Fibroblast of skin of left biceps (primary cell): ENCODE results near the gene PRM3.
"Not testable (repeated sequence)": the region's sequence is repeated elsewhere in the genome, so short reads cannot be mapped to it uniquely, and the experiment has no call there.

Experiments used
- DNase-seq, 2 experiments: peaks; one replicate each; pipeline ENCODE4 v3.0.0-alpha.2; 2013; ENCODE audit warnings: low read depth in 2 of 2

Gene PRM3

DNA sequence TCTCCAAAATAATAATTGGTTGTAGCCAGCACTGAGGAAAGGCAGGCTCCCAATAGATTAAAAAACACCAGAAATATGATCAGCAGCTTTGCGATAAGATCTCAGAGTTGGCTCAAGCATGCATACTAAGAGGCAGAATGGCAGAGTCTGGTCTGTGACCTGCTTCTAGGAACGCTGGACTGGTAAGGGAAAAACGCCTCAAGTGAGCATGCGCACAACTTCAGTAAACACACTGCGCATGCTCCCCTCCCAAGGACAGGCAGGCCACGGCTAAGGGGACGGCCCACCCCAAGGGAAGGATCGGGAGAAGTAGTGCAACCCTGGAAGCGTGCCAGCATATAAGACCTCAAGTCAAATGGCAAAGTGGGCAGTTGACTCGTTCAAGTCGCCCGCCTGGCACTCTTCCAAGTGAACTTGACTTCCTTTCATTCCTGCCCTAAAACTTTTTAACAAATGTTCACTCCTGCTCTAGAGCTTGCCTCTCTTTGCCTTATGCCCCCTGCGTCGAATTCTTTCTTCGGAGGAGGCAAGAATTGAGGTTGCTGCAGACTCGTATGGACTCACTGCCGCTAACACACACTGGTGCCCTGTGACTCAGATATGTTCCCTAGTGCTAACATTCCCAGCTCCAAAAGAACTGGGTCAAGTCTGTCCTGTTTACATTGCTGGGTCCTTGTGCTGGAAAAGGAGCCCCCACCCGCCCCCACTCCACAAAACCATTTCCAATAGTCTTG is 30.1 kb upstream of the PRM3 start:
- DNase-seq = no peak

DNA sequence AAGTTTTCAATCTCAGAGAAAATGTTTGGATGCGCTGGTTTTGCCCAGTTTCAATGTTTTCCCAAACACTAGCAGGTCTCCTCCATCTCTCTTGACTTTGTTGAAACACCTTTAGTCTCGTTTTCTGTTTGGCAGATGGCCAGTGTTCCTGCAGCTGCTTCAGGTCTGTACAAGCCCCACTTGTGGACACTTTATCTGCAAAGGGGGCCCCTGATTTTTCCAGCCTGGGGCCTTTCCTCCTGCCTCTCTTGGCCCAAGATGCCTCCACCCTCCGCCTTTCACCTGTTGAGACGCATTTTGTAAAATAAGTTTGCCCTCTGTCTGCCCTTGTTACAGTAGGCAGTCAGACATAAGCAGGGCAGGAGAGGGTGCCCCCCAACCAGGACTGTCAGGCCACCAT is 29.5 kb upstream of the PRM3 start:
- DNase-seq = no peak

DNA sequence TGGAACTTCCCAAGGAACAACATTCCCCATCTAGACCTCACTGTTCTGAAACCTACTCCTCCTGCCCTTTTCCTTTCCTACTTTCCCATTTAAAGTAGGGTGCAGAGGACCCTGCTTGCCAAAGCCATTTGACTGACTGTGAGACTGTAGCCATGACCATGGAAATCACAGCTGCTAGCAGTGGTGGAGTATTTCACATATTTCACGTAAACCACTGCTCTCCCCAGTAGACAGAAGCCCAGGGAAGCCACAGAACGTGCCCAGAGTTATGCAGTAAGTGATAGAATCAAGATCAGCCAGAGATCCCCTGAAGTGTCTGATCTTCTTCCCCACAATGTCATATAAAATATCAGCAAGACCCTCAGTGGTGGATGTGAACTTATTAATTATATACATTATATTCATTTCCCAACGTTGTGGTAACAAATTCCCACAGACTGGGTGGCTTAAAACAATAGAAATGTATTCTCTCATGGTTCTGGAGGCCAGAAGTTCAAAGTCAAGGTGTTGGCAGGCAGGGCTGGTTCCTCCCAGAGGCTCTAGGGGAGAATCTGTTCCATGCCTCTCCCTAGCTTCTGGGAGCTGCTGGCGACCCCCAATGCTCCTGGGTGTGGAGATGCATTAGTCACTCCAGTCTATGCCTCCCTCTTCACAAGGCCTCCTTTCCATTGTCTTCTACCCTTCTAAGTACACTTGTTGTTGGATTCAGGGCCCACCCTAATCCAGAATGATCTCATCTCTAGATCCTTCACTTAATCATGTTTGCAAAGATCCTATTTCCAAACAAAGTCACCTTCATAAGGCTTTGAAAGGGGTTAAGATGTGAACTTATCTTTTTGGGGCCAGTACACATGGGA is 28.4 kb upstream of the PRM3 start:
- no peak for DNase-seq

DNA sequence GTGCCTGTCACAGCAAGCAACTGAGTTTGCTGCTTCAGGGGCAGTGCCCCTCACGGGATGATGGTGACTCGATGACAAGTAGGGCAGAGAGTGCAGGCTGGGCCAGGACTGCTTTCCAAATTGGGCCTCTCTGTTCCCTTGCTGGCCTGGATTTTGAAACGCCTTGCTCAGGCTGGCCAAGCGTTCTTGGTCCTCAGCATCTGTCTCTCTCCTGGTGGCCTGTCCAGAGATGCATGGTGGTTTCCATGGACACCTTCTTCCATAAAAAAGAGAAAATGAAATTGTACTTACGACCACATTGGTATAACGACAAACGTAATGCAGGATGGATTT is 27.1 kb upstream of the PRM3 start:
- DNase-seq = no peak

DNA sequence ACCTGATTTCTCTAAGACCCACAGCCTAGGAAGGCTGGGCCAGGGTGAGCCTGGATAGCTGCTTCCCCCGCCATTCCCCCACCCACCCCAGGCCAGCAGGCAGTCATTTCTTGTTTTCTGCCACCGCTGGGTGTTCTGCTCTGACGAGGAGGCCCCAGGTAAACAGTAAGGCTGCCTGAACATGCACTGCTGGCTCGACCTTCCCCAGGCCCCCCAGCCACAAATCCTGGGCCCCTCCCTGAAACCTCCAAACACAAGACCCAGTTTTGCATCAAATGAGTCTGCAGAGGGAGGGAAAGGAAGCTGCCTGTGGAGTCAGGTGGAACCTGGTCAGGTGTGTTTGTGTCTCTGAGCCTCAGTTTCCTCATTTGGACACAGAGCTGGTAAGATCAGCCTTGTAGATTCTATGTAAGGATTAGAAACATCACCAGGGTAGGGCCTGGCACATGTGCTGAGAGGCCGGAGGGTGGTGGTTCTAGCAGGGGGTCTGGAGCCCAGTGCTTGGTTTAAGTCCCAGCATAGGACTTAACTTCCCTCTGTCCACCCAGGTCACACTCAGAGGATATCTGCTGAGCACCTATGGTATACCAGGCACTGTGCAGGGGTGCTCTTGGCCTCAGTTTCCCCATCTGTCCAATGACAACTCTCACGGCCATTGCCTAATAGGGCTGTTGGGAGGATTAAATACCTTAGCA is 26.6 kb upstream of the PRM3 start:
- DNase-seq = no peak

DNA sequence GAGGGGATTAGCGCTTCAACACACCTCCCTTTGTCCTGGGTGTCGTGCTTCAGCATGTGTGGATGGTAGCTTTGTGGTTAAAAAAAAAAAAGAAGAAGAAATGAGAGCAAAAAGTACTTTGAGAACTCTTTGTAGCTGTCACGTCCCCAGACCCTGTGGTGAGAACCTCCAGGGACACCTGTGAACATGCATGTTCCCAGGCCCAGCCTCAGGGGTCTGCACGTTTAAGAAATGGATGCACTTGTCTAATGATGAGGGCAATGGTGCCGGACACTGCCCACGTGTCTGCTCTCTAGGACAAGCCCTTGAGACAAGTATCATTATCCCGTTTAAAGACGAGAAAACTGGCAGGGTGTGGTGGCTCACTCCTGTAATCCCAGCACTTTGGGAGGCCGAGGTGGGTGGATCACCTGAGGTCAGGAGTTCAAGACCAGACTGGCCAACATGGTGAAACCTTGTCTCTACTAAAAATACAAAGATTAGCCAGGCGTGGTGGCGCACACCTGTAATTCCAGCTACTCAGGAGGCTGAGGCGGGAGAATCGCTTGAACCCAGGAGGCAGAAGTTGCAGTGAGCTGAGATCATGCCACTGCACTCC is 25.6 kb upstream of the PRM3 start:
- not testable (repeated sequence) for DNase-seq

DNA sequence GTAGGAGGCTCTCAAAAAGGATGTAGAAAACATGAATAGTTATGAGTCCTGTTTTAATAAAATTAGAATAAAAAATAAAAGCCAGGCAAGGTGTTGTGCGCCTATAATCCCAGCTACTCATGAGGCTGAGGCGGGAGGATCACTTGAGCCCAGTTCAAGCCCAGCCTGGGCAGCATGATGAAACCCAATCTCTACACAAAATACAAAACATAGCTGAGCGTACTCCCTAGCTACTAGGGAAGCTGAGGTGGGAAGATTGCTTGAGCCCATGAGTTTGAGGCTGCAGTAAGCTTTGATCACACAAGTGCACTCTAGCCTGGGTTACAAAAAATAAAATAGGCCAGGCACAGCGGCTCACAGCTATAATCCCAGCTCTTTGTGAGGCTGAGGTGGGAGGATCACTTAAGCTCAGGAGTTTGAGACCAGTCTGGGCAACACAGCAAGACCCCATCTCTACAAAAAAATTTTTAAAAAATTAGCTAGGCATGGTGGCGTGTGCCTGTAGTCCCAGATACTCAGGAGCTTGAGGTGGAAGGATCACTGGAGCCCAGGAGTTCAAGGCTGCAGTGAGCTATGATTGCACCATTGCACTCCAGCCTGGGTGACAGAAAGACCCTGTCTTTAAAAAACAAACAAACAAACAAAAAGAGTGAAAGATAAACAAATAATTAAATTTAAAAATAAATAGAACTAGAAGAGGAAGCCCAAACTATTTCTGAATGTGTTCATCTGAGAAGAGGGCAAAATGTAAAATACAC is 24.9 kb upstream of the PRM3 start:
- no peak for DNase-seq

DNA sequence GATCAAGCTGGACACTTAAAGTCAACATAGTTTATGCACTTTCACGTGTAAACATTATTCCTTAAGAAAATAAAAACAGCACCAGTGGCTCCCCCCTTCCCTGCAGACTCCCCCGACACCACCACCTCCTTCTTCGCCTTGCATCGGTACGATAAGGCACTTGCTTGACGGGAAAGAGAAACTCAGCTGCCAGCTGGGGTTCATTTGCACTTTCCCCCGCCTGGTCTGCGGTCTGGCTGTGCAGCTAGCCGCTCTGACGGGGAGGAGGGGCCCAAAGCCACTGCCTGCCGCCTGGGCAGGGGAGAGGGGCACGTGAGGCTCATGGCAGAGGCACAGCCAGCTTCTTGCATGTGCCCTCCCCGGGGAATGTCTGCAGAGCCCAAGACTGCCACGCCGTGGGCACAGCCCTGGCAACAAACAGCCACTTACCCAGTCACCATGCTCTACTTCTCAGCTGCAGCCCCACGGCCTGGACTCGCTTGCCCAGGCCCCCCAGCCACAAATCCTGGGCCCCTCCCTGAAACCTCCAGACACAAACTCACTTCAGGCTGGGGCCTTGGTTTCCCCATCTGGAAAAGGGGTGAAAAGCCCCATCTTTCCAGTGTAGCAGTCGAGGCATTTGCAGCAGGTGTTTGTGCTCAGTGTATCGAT is 24.2 kb upstream of the PRM3 start:
- no peak for DNase-seq

DNA sequence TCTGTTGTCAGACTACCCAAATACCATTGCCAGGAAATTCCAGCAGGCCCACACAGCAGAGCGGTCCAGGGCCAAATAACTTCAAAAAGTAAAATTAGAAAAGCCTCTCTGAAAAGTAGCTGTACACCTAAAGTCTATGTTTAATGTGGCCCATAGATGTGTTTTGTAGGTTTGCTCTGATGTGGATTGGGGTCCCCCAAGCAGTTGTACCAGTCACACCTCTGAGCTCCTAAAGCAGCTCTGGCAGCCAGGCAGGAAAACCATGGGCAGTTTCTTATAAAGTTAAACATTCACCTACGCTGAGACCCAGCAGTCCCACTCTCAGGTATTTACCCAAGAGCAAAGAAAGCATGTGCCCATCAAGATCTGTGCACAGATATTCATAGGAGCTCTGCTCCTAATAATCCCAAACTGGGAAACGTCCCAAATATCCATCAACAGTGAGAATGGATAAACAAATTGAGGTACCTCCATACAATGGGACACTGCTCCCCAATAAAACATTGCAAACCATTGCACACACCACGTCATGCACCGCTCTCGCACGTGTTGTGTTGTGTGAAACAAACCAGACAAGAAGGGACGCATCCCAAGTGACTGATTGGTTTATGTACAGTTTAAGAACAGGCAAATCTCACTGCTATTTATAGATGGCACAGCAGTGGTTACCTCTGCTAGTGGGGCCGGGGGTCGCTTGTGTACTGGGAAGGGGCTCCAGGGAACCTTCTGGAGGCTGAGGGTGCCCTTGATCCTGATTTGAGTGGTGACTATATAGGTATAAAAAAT is 23.5 kb upstream of the PRM3 start:
- no peak for DNase-seq

DNA sequence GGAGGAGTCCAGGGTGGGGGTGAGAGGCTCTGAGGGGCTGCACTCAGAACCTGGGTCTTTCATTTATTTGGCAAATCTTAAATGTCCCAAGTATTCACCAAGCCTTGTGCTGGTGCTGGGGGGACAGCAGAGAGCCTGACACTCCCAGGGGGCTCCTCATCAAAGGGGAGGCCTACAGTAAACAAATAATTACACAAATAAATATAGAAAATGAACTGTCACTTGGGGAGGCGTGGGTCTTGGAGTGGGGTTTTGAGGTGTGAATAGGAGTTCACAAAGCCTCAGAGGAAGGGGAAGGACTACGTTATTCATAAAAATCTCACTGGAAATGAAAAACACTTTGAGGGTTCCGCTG is 22.9 kb upstream of the PRM3 start:
- no peak for DNase-seq

DNA sequence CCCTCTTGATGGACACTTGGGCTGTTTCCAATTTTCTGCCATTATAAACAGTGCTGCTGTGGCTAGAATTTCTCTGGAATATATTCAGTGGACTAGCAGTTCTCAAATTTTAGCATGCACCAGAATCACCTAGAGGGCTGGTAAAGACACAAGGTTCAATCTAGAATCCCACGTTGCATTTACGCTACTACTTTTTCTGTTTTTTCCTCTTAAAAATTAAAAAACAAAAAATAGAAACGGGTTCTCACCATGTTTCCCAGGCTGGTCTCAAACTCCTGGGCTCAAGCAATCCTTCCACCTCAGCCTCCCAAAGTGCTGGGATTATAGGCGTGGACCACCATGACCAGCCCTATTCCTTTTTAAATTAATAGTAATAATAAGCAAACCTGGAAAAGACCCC is 22.2 kb upstream of the PRM3 start:
- no peak for DNase-seq

DNA sequence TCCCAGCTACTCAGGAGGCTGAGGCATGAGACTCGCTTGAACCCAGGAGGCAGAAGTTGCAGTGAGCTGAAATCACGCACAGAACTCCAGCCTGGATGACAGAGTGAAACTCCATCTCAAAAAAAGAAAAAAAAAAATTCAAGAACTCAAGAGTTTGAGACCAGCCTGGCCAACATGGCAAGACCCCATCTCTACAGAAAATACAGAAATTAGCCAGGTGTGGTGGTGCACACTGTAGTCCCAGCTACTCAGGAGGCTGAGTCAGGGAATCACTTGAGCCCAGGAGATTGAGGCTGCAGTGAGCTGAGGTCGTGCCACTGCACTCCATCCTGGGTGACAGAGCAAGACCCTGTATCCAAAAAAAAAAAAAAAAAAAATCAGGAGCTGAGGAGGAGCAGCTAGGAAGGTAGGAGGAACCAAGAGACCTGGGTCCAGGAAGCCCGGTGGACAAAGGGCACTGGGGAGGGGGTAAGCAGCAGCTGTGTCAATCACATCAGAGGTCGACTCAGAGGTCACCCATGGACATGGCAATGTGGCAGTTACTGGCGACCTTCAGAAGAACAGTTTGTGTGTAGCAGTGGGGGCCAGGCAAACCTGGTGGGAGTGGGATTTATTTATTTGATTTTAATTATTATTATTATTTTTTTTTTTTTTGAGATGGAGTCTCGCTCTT is 18.8 kb upstream of the PRM3 start:
- no peak for DNase-seq

DNA sequence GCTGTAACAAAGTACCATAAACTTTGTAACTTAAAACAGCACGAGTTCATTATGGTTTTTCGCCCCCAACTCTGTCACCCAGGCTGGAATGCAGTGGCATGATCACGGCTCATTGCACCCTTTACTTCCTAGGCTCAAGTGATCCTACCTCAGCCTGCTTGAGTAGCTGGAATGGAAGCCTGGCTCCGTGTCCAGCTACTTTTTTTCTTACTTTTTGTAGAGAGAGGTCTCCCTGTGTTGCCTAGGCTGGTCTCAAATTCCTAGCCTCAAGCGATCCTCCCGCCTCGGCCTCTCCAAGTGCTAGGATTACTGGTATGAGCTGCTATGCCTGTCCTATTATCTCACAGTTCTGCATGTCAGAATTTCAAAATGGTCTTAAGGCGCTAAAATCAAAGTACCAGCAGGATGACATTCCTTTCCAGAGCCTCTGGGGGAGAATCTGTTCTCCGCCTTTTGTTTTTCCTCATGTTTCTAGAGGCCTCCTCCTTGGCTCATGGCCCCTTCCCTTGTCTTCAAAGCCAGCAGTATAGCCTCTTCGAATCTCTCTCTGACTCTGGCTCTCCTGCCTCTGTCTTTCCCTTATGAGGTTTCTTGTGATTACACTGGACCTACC is 17.8 kb upstream of the PRM3 start:
- DNase-seq = no peak

DNA sequence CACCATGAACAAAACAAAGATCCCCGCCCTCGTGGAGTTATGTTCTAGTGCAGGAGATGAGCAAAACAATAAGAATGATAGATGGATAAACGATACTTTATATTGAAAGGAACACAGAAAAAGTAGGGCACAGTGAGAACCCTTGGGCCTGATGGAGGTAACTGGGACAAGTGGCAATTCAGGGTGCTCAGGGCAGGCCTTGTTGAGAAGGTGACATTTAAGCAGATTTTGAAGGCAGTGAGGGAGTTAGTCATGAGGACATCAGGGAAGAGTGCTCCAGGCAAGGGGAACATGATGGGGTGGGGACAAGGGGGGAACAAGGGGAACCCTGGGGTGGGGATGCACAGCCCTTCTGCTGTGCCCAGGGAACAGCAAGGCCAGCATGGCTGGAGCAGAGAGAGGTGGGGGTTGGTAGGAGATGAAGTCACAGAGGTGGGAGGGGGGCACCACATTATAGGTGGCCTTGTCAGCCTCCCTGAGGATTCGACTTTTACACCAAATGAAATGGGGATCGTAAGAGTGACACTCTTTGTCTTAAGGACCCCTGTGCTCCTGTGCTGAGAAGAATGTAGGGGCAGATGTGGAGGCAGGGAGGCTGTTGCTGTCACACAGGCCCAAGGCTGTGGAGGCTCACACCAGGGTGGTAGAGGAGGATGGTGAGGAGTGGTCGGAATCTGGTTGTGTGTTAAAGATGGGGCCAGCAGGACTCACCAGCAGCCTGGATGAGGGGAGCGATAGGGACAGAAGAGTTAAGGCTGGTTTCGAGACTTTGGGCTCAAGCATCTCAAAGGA is 16.9 kb upstream of the PRM3 start:
- no peak for DNase-seq

DNA sequence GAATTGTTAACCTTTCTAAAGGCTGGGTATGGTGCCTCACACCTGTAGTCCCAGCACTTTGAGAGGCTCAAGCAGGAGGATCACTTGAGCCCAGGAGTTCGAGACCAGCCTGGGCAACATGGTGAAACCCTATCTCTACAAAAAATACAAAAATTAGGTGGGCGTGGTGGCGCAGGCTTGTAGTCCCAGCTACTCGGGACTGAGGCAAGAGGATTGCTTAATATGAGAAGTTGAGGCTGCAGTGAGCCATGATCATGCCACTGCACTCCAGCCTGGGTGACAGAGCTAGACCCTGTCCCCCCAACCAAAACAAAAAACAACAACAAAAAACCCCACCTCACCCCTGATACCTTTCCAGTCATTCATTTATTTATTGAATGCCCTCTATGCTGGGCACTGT is 16.3 kb upstream of the PRM3 start:
- not testable (repeated sequence) for DNase-seq

DNA sequence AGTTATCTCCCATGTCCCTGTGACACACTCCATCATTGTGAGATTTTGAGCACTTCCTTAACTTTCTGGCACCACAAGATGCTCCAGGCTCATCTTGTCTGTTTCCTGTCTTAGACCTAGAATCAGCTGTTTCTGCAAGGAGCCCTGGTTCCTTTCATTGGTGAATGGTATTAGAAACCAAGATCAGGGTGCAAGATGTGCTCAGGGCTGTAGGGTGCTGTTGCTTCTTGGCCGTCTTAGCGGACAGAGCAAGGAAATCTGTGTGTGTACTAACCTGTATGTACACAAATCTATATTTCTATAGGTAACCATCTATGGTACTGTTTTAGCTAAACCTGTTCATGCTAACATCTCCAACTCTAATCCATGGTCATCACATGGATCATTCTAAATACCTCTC is 15.8 kb upstream of the PRM3 start:
- DNase-seq = no peak

DNA sequence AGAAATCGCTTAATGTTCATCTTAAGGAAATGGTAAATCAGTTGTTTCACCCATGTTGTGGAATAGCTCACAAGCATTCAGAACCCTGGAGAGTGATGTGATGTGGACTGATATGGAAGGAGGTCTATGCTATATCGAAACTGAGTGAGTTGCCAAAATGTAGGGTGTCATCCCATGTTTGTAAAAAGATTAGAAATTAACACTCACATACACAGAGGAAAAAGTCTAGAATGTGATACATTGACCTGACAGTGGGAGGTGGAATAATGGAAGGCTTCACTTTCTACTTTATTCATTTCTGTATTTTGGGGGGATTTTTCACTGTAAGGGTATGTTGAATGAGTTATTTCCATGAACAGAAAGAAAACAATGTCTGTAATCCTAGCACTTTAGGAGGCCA is 12.4 kb upstream of the PRM3 start:
- no peak for DNase-seq

DNA sequence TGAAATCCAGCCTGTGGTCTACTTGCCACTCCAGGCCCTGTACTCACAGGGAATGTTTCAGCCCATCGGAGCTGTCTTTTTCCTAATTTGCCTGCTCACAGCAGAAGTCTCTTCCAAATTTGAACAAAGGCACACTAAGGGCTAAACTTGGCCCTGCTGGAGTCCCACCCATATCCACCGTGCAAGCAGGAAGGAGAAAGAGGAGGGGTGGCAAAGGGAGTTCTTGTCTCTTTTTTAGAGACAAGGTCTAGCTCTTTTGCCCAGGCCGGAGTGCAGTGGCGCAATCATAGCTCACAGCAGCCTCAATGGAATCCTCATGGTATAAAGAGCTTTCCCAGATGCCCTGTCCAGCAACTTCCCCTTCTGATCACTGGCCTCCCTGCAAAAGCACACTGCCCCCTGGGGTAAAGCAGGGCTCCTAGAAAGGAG is 10.4 kb upstream of the PRM3 start:
- DNase-seq = no peak
